Measurements from ENCODE around the gene SYNCRIP. TPM values are rescaled to one million over a fixed set of nuclear protein-coding genes. Genes with fewer than 3 reads are reported as not detected.
"Not testable (repeated sequence)": the region's sequence is repeated elsewhere in the genome, so short reads cannot be mapped to it uniquely, and the experiment has no call there.

SYNCRIP gene
- polyA plus RNA-seq = 69.4 TPM

DNA sequence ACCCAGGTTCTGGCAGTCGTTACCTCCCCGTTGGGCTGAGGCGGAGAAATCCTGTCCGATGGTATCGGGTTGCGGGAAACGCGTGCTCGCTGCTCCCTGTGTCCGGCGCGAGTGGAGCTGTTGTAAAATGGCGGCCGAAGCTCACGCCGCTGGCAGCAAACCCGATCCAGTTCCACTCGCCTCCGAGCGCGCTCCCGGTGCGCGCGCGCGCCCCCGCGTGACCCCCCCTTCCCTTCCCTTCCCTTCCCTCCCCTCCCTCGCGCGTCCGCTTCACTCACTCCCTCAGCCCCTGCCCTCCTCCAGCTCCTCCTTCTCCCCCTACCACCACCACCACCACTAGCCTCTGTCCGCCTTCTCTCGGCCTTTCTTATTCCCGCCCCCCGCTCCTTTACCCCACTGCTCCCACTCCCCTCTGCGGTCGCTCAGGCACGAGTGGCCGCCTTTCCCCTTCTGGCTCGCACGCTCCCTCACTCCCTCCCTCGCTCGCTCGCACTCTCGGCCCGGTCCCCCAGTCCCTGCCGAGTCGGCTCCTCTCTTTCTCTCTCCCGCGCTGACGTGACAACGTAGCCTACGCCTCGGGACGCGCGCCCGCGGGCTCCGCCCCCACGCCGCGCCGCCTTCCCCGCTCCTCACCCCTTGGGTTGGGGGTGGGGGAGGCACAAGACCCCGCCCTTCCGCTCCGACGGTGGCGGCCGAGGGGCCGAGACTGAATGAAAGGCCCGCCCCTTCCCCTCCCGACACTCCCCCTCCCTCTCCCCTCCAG, at the start of gene SYNCRIP:
Gene SYNCRIP (minus strand): TSS at position 113 of the 763 bp plus-strand sequence. CDS start 1,447 bp downstream, outside the sequence.
- peaks cover 9% of the 10 kb centered on the region for H3K36me3 Mint-ChIP-seq
- peaks cover 25 to 42% (median 41%) of the 10 kb centered on the region in 3 donors for H3K4me1 Mint-ChIP-seq
- H3K27ac Mint-ChIP-seq = peak within 1 kb of the TSS; percentile 90 to 99 (median 98)
- H3K27me3 Mint-ChIP-seq = no peaks in the 10 kb centered on the region
- no peaks in the 10 kb centered on the region for H3K9me3 Mint-ChIP-seq
- H3K4me3 Mint-ChIP-seq = peak within 1 kb of the TSS; percentile 93 to 98 (median 96)

DNA sequence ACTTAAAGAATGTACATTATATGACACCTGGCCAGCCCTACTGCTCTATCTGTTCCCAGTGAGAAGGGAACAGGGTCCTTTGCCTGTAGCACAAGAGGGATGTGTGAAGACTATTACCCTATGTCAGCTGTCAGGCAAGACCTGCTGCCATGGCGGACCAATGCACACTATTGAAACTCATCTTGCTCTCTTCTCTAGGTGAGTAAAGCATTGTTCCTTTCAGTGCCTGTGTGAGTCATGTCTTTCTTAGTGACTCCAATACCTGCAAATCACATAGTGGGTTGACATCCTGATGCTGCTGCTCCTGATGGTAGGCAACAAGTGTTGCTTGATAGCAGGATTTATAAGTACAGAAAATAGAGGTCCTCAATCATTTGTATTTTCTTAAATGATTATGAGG, 48.8 kb upstream of the SYNCRIP start:
- H3K9me3 Mint-ChIP-seq = peaks cover 0 to 1% (median 0%) of the 10 kb centered on the region in 3 donors
- no peak overlapping the region for H3K4me3 Mint-ChIP-seq
- H3K36me3 Mint-ChIP-seq = peaks cover 3% of the 10 kb centered on the region
- H3K27me3 Mint-ChIP-seq = peaks cover 2% of the 10 kb centered on the region
- no peak overlapping the region for H3K27ac Mint-ChIP-seq
- H3K4me1 Mint-ChIP-seq = no peaks in the 10 kb centered on the region

DNA sequence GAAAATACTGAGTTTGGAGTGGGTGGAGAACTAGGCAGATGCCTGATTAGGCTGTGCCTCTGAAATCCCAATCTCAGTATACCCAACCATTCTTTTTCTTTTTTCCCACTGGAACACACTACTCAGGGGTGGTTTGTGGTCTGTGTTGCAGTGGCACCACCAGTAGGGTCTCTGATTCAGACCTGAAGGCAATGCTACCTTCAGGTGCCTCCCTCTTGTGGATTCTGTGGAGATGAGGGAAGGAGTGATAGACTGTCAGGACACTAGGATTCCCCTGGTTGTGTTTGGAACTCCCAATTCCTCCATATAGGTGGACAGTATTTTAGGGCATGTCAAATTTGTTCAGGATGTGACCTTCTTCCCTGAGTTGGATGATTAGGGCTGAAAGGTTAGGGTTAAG, 47.4 kb upstream of the SYNCRIP start:
- Mint-ChIP-seq H3K27ac (no peak overlapping the region), H3K4me1 (peaks cover 0 to 2% (median 0%) of the 10 kb centered on the region in 3 donors), H3K9me3 (peaks cover 0 to 1% (median 0%) of the 10 kb centered on the region in 3 donors), H3K36me3 (peaks cover 3% of the 10 kb centered on the region), H3K4me3 (no peak overlapping the region), H3K27me3 (peaks cover 2% of the 10 kb centered on the region)

DNA sequence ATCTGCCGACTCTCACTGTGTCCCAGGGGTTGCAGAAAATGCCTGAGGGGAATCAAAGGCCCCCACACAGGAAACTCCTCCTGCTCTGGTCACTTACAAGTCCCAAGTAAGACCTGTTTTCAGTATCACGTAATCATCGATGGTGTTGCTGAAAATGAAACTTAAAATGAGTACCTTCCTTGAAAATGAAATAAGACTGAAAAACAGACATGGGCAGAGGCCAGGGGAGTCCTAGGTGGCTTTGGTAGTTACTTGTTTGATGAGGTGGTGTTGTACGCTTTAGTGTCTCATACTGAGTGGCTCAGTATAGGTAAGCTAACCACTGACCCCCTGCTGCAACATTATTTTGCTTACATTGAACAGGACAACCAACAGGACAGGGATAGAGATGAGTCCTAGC, 43.0 kb upstream of the SYNCRIP start:
- H3K36me3 Mint-ChIP-seq = peaks cover 3% of the 10 kb centered on the region

DNA sequence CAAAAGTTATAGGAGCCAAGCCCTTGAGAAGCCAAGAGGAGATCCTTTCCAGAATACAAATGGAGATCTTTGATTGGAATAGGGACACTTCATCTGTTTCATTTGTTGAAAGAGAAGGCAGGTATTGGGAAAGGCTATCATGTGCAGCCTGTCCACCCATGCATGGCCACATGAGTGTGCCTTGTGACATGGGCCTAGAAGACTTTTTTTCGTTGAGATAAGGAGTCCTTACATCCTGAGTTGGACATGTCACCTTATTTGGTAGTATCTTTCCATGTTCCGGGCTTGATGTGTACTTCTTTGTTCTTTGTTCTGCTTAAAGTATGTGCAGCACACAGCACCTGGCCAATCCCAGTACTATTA, 42.1 kb upstream of the SYNCRIP start:
- Mint-ChIP-seq H3K9me3 (peaks cover 0 to 2% (median 0%) of the 10 kb centered on the region in 3 donors), H3K27me3 (no peaks in the 10 kb centered on the region), H3K27ac (no peak overlapping the region), H3K36me3 (peaks cover 3% of the 10 kb centered on the region), H3K4me1 (peaks cover 1 to 7% (median 2%) of the 10 kb centered on the region in 3 donors), H3K4me3 (no peak overlapping the region)

More for the DNA sequence above, 43.0 kb upstream of the SYNCRIP start:
- Mint-ChIP-seq H3K27me3 (no peaks in the 10 kb centered on the region), H3K27ac (no peak overlapping the region), H3K4me3 (peak overlapping the region in 1 of 4 donors; percentile 7), H3K9me3 (peaks cover 0 to 2% (median 0%) of the 10 kb centered on the region in 3 donors), H3K4me1 (peaks cover 0 to 2% (median 0%) of the 10 kb centered on the region in 3 donors)

DNA sequence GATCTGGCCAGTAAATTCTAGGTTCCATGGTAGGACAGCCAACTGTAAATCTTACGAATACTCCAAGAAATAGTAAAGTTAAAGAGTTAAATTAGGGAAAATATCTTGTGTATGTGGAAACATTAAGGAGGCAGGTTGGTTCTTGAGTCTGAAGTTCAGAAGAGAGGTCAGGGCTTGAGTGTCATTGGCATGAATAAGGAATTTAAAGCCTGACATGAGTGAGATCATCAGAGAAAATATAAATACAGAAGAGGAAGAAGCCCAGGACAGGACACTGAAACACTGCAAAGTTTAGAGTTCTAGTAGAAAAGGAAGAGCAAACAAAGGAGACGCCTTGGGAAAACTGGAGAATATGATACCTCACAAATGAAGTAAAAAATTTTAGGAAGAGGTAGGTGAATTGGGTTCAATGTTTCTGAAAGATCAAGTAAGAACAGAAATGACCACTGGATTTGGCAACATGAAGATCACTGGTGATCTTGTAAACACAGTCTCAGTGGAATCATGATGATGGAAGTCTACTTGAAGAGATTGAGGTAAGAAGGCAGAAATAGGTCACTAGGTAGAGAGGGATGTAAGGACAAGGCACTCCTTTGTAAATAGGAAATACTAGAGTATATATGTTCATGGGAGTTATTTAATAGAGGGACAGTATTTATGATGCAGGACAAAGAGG, 41.6 kb upstream of the SYNCRIP start:
- H3K36me3 Mint-ChIP-seq = peaks cover 3% of the 10 kb centered on the region
- H3K4me1 Mint-ChIP-seq = peaks cover 3 to 9% (median 6%) of the 10 kb centered on the region in 3 donors
- no peak overlapping the region for H3K27ac Mint-ChIP-seq
- H3K4me3 Mint-ChIP-seq = no peak overlapping the region
- no peaks in the 10 kb centered on the region for H3K27me3 Mint-ChIP-seq
- peaks cover 0 to 2% (median 0%) of the 10 kb centered on the region in 3 donors for H3K9me3 Mint-ChIP-seq

DNA sequence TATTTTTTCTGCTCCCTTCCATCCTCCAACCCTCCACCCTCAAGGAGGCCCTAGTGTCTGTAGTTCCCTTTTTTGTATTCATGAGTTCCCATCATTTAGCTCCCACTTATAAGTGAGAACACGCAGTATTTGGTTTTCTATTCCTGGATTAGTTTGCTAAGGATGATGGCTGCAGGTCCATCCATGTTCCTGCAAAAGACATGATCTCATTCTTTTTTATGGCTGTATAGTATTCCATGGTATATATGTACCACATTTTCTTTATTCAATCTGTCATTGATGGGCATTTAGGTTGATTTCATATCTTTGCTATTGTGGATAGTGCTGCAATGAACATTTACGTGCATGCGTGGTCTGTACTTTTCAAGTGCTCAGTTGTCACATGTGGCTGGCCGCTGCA, 39.2 kb upstream of the SYNCRIP start:
- Mint-ChIP-seq H3K4me1 (peaks cover 6 to 11% (median 10%) of the 10 kb centered on the region in 3 donors), H3K4me3 (peak overlapping the region in 2 of 4 donors; percentile 6 to 69), H3K27ac (peak overlapping the region in 1 of 3 donors; percentile 57)
- not testable (repeated sequence) for H3K9me3 Mint-ChIP-seq, H3K27me3 Mint-ChIP-seq, H3K36me3 Mint-ChIP-seq

DNA sequence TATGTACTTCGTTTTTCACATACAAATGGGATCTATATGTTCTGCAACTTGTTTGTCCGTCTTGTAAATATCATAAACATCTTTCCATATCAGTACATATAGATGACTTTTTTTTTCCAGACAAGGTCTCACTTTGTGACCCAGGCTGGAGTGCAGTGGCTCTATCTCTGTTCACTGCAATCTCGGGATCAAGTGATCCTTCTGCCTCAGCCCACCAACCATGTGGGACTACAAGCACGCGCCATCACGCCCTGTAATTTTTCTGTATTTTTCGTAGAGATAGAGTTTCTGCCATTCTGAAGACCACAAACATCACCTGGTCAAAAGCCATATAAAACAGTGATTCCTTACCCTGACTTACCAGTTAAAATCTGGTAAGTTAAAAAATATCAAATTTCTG, 37.7 kb upstream of the SYNCRIP start:
- Mint-ChIP-seq H3K27me3 (no peaks in the 10 kb centered on the region), H3K9me3 (peaks cover 0 to 2% (median 0%) of the 10 kb centered on the region in 3 donors), H3K4me1 (peaks cover 16 to 26% (median 23%) of the 10 kb centered on the region in 3 donors), H3K27ac (peak overlapping the region in 2 of 3 donors; percentile 22 to 75), H3K36me3 (no peaks in the 10 kb centered on the region), H3K4me3 (peak overlapping the region in 2 of 4 donors; percentile 41 to 98)

DNA sequence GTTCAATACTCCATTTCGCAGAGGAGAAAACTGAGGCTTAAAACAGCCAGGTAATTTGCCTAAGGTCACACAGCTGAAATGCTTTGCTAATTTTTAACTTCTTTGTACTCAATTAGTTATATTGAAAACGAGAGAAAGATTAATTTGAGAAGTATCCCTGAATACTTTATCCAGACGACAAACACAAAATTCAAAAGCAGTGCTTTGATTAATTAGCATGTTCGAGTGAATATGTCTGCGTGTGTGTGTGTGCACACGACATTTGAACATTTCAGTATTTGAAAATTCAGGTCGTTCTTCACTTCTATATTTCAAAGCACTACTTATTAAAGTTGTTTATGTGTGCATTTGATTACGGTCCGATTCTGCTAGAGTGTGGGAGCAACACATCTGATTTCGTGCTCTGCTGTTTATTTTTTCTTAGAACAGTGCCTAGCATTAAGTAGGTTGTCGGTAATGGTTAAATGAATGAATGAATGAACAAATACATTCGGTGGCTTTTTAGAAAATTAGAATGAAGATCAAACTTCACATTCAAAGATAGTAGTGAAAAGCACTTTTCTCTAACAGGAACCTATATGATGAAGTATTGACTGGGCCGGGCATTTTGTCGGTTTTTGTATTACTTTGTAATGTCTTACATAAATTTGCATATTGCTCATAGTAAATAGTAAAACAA, 36.9 kb upstream of the SYNCRIP start:
- no peaks in the 10 kb centered on the region for H3K27me3 Mint-ChIP-seq
- peaks cover 0 to 2% (median 0%) of the 10 kb centered on the region in 3 donors for H3K9me3 Mint-ChIP-seq
- no peaks in the 10 kb centered on the region for H3K36me3 Mint-ChIP-seq
- H3K4me1 Mint-ChIP-seq = peaks cover 24 to 33% (median 31%) of the 10 kb centered on the region in 3 donors
- H3K27ac Mint-ChIP-seq = peak overlapping the region; percentile 94 to 99 (median 98)
- peak overlapping the region; percentile 97 to 99 (median 98) for H3K4me3 Mint-ChIP-seq

DNA sequence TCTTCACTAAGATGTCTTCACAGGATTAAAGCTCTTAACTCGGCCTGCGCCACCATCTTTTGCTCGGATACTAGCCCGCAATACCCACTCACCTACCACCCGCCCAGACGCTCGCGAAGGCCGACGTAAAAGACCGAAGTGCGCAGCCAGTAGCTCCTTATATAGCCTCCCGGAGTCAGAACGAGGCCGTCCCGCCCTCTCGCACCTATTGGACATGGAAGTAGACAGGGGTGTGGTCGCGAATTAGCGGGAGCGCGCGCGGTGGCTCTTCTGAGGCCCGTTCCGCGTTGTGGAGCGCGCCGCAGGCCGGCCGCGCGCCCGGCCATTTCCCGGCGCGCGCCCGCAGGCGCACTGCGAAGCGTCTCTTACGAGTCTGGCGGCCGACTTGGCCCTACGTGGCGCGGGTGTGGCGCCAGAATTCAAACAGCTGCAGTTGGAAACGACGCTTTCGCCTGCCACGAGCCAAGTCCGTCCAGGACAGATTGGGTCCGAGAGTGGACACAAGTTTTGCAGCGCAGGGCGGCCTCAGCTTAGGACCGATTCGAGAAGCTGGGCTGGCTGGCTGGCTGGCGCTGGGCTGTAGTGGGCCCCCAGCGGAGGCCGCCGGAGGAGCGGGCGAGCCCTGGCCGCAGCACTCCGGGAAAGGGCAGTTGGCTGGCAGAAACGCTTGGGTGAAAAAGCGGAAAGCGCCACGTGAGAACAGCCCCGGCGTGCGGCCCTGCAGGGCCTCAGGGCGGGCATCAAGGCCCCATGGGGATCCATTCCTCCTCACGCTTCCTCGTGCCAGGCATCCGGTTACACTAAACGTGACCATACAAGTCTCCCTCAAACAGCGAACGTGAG, 36.1 kb upstream of the SYNCRIP start:
- peaks cover 0 to 2% (median 0%) of the 10 kb centered on the region in 3 donors for H3K9me3 Mint-ChIP-seq
- H3K27me3 Mint-ChIP-seq = no peaks in the 10 kb centered on the region
- H3K4me1 Mint-ChIP-seq = peaks cover 27 to 41% (median 36%) of the 10 kb centered on the region in 3 donors
- H3K36me3 Mint-ChIP-seq = peaks cover 2% of the 10 kb centered on the region
- peak overlapping the region; percentile 94 to 99 (median 98) for H3K27ac Mint-ChIP-seq
- peak overlapping the region; percentile 97 to 99 (median 98) for H3K4me3 Mint-ChIP-seq

DNA sequence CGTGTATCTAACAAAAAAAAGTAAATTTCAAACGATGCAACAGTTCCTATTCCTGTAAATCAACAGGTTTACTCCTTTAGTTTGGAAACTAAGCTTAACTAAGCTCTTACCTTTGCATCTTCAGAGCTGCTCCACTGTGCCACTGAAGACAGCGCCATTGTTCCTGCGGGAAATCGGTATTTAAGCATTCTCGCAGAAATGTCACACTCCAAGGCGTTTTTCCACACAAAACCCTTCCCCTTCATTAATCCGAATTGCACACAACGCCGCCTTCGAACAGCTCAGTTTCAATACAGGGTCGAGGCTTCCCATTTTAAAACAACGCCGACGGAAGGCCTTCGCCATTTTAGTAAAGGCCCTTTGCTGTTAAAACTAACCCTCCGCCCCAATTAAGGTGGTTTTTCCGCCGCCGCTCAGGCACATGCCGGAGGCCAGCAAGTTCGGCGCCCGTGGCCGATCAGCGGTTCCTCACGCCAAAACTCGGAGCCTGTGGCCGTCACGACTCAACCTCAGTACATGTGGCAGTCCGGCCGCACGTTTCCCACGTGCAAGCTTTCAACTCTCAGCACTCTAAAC, 35.4 kb upstream of the SYNCRIP start:
- Mint-ChIP-seq H3K36me3 (peaks cover 2% of the 10 kb centered on the region), H3K27ac (peak overlapping the region; percentile 94 to 99 (median 98)), H3K4me3 (peak overlapping the region; percentile 97 to 99 (median 98)), H3K27me3 (no peaks in the 10 kb centered on the region), H3K9me3 (peaks cover 0 to 2% (median 0%) of the 10 kb centered on the region in 3 donors), H3K4me1 (peaks cover 33 to 48% (median 42%) of the 10 kb centered on the region in 3 donors)

DNA sequence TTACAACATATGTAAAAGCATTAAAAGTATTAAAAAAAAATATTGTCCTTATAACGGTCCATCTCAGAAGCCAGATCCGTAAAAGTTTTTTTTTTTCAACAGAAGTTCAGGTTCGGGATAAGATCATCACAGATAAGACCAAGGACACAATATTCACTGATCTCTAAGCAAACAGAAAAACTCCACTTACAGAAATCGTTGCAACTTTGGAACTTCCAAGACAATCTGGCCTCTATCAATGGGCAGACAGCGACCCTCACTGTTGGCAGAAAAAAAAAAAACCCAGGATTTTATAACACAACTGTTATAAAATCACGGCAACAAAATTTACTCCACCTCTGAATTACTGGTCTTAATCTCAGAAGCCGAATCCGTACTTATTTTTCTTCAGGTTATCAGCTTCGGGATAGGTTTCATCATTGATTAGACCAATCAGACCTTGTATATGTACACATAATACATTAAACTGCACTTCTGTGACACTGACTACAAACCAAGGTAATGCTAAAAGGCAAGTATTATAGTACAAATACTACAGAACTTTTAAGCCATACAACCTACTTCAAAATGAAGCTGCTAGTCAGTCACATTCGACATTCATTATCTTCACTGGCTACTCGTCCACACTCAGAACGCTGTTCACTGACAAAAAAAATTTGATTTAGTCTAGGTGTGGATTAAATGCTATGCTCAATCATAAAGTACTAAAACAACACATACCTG, 34.7 kb upstream of the SYNCRIP start:
- H3K4me3 Mint-ChIP-seq = peak overlapping the region; percentile 97 to 99 (median 98)
- peak overlapping the region; percentile 94 to 99 (median 98) for H3K27ac Mint-ChIP-seq
- H3K27me3 Mint-ChIP-seq = no peaks in the 10 kb centered on the region
- peaks cover 37 to 51% (median 43%) of the 10 kb centered on the region in 3 donors for H3K4me1 Mint-ChIP-seq
- peaks cover 0 to 2% (median 0%) of the 10 kb centered on the region in 3 donors for H3K9me3 Mint-ChIP-seq
- peaks cover 4% of the 10 kb centered on the region for H3K36me3 Mint-ChIP-seq

DNA sequence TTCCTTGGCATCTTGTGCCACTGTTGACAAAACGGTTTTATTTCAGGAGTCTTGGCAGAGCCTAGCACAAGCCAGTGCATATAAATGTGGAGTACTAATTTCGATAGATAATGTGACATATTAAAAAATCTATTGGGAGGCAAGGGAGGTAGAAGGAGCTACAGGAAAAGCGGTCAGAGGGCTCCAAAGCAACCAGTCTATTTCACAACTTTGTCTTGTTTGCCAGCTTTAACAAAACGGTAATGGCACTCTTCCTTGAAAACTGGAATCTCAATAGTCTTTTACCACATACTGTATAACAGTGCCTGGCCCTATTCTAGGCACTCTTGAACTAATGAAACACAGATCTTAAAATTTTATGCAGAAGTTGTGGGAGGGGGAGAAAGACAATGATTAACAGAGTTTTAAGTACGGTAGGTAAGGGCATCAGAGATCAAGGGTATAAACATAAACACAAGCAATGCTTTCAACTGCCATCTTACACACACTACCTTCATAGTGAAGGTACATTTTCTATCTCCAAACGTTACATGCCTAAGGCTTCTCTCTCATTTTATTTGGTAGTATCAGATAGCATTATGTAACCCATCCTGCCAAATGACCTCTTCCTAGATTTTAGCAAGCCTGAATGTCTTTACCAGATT, 33.5 kb upstream of the SYNCRIP start:
- Mint-ChIP-seq H3K4me3 (peak overlapping the region; percentile 97 to 99 (median 98)), H3K27me3 (no peaks in the 10 kb centered on the region), H3K36me3 (peaks cover 4% of the 10 kb centered on the region), H3K27ac (peak overlapping the region; percentile 87 to 94 (median 88)), H3K9me3 (no peaks in the 10 kb centered on the region), H3K4me1 (peaks cover 37 to 51% (median 43%) of the 10 kb centered on the region in 3 donors)
